SJSA1 (cell line): ENCODE results near the gene DHRS7C. TPM values are rescaled to one million over a fixed set of nuclear protein-coding genes. Genes with fewer than 3 reads are reported as not detected.
A peak's percentile ranks its signal among the peaks of the same experiment; 100 is the strongest.

Experiments
- DNase-seq, 2 experiments: peaks; one replicate each; pipeline ENCODE4 v3.0.0-alpha.2; 2015 to 2020; ENCODE audit warnings: low spot score in 2 of 2, low read depth in 1 of 2
- H3K27ac ChIP-seq: fragments of 250-450 bp; sonication (Bioruptor Pico); 2 replicates; pipeline ENCODE4 v1.5.1; 2020; ENCODE audit warnings: mild to moderate bottlenecking, moderate library complexity
- H3K27me3 ChIP-seq: fragments of 250-450 bp; sonication (Bioruptor Pico); replicated peaks from 2 replicates; pipeline ENCODE4 v1.5.1; 2020; ENCODE audit warnings: mild to moderate bottlenecking, moderate library complexity
- H3K36me3 ChIP-seq: fragments of 250-450 bp; sonication (Bioruptor Pico); 2 replicates; pipeline ENCODE4 v1.5.1; 2020; ENCODE audit warnings: mild to moderate bottlenecking
- H3K4me1 ChIP-seq: fragments of 250-450 bp; sonication (Bioruptor Pico); replicated peaks from 2 replicates; pipeline ENCODE4 v1.6.1; 2021; ENCODE audit warnings: mild to moderate bottlenecking
- H3K4me3 ChIP-seq: fragments of 250-450 bp; sonication (Bioruptor Pico); 2 replicates; pipeline ENCODE4 v1.5.1; 2020; ENCODE audit warnings: mild to moderate bottlenecking
- H3K9me3 ChIP-seq: fragments of 250-450 bp; sonication (Bioruptor Pico); replicated peaks from 2 replicates; pipeline ENCODE4 v1.5.1; 2020; ENCODE audit warnings: mild to moderate bottlenecking
- total RNA-seq: library from RNA; depleted of rRNA; stranded (reverse); fragments of >200 nt; shearing (Covaris generic); gene quantifications from 2 replicates; pipeline ENCODE4 v1.2.3, GENCODE V29; 2014; rRNA removed

DHRS7C gene
- not detected in 2 replicates for total RNA-seq

GRCh38 chr17:9790889-9791876 lies at the start of gene DHRS7C:
DHRS7C (minus strand) TSS chr17:9791592; CDS start chr17:9791284, 308 bp downstream.
- no peaks in the 10 kb centered on the region for H3K27me3 ChIP-seq
- no peaks in the 10 kb centered on the region for H3K4me1 ChIP-seq
- no peak within 1 kb of the TSS for H3K27ac ChIP-seq
- no peaks in the 10 kb centered on the region for H3K36me3 ChIP-seq
- no peaks in the 10 kb centered on the region for H3K9me3 ChIP-seq
- DNase-seq, result no peak
- no peak within 1 kb of the TSS for H3K4me3 ChIP-seq

DNA sequence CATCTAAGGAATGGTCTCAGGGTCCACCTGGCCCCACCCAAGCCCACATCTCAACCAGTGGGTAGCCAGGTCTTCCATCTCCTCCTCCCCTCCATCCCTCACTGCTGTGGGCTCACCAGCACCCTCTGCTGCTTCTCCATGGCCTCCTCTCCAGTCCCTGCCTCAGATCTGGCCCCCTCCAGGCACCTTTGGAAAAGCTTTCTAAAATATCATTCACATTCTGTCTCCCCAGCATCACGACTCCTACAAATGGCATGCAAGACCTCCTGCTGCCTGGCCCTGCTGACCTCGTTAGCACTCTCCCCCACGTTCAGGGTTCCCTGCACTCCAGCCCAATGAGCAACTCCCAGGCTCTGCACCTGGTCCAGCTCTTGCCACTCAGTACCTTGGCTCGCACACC lies 48.0 kb upstream of the DHRS7C start:
- DNase-seq, result no peak

GRCh38 chr17:9837551-9838471 lies 46.4 kb upstream of the DHRS7C start:
- H3K9me3 ChIP-seq, result no peaks in the 10 kb centered on the region
- H3K27me3 ChIP-seq, result no peaks in the 10 kb centered on the region
- H3K4me3 ChIP-seq, result no peak overlapping the region
- DNase-seq, result peak in 1 of 2 experiments; percentile 57
- no peaks in the 10 kb centered on the region for H3K36me3 ChIP-seq
- peak overlapping the region; percentile 93 for H3K27ac ChIP-seq
- peaks cover 43% of the 10 kb centered on the region for H3K4me1 ChIP-seq

More for the DNA sequence above, 48.0 kb upstream of the DHRS7C start:
- H3K4me1 ChIP-seq, result peaks cover 43% of the 10 kb centered on the region
- H3K4me3 ChIP-seq, result no peak overlapping the region
- H3K36me3 ChIP-seq, result no peaks in the 10 kb centered on the region
- no peaks in the 10 kb centered on the region for H3K9me3 ChIP-seq
- no peaks in the 10 kb centered on the region for H3K27me3 ChIP-seq
- no peak overlapping the region for H3K27ac ChIP-seq

DNA sequence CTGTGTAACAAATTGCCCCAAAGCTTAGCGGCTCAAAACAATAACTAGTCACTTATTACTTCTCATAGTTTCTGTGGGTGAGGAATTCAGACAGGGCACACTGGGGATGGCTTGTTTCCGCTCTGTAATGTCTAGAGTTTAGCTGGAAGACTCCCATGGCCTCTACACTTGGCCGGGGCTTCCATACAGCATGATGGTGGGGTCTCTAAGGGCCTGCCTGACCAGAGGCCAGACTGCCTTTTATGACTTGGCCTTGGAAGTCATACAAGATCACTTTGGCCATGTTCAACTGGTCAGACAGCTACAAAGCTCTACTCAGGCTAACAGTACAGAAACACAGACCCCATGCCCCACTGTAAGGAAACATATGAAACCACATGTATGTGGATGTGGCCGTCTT lies 42.5 kb upstream of the DHRS7C start:
- H3K27me3 ChIP-seq, result no peaks in the 10 kb centered on the region
- H3K27ac ChIP-seq, result no peak overlapping the region
- no peak for DNase-seq
- no peaks in the 10 kb centered on the region for H3K36me3 ChIP-seq
- H3K4me1 ChIP-seq, result peaks cover 32% of the 10 kb centered on the region
- H3K4me3 ChIP-seq, result no peak overlapping the region
- H3K9me3 ChIP-seq, result no peaks in the 10 kb centered on the region

- Histone ChIP-seq H3K27me3 (no peaks in the 10 kb centered on the region), H3K4me1 (peaks cover 10% of the 10 kb centered on the region), H3K9me3 (no peaks in the 10 kb centered on the region), H3K4me3 (no peak overlapping the region), H3K36me3 (no peaks in the 10 kb centered on the region), H3K27ac (no peak overlapping the region)
- no peak for DNase-seq
These were observed 39.3 kb upstream of the DHRS7C start for GRCh38 chr17:9830711-9831110.

DNA sequence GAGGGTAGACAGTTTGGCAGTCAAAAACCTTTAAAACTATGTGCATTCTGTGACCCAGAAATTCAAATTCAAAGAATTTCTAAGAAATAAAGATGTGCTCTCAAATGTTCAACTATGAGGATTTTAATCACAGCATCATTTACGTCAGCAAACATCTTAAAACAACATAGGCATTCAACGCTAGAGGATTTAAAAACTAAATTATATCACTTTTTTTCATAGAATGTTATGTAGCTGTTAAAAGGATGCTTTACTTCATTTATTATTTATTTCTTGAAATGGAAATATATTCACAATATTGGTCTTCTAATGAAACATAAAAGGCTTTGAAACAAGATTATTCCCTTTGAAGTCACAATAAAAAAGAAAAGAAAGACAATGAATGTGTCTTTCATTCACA lies 38.0 kb upstream of the DHRS7C start:
- Histone ChIP-seq H3K4me1 (peaks cover 6% of the 10 kb centered on the region; the same call in 1 of the 2 replicates), H3K4me3 (no peak overlapping the region), H3K27ac (no peak overlapping the region), H3K27me3 (no peaks in the 10 kb centered on the region), H3K36me3 (no peaks in the 10 kb centered on the region), H3K9me3 (no peaks in the 10 kb centered on the region)
- no peak for DNase-seq

DNA sequence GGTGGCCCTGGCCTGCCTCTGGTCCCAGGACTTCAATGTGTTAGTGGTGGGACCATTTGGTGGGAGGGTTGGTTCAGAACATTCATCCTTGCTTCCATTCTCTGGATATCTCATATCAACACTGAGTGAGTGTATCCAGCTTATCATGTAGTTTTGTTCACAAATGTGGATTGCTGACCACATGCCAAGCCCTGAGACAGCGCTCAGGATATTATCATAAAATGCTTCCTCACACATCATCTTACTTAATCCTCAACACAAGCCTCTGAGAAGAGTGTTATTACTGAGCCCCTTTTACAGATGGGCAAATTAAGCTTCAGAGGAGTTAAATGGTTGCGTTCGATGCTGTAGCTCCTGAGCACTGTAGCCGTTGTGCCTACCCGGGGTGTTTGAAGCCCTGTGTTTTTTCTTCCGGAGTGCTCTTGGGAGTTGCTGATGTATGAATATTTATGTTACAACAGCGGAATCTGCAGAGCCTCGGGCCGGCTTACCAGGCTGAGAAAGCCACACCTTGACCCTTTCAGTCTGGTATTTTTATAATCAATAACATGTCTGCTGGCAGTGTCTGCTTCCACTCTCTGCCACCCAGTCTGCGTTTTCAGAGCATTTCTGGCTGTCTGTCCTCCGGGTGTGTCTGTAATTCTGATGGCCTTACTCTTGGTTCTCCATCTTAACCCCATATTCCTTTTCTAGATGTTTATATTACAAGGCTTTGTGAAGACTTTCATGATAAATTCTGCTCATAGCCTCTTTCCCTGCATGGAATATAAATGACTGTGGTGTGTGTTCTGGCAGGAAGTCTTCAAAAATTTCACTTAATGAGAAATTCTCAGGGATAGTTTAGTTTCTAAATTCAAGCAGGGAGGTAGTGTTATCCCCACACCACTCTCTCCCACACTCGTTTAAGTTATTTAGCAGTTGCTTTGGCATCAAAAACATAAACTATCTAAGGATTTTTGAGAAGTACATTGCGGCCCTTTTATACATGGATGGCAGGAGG lies 37.2 kb upstream of the DHRS7C start:
- H3K27ac ChIP-seq, result no peak overlapping the region
- DNase-seq, result peak in 1 of 2 experiments; percentile 17

DNA sequence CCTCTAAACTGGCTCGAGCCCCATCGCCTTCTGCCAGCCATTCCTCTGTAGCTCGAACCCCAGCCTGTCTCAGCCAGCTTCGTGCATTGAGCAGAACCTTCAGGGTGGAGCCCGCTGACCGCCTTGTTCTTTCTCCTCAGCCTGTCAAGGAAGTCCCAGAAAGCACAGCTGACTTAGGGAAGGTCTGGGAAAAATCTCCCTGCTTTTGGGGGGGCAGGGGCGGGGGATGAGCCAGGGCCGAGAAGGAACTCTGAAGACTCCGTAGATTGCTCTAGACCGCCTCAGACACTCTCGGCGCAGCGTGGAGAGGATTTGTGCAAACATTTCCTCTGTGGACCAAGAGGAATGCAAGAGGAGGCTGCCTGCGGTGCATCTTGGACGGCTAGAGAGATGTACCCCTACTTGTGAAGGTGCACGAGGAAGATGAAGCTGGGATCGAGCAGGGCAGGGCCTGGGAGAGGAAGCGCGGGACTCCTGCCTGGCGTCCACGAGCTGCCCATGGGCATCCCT lies 34.3 kb upstream of the DHRS7C start, which contains the start of gene GLP2R:
Gene GLP2R (plus strand): TSS at position 284 of the 510 bp plus-strand sequence. CDS start 140 bp downstream, at position 424.
- Histone ChIP-seq H3K27me3 (no peaks in the 10 kb centered on the region), H3K4me3 (no peak within 1 kb of the TSS), H3K9me3 (no peaks in the 10 kb centered on the region), H3K27ac (no peak within 1 kb of the TSS), H3K4me1 (peaks cover 6% of the 10 kb centered on the region; the same call in 1 of the 2 replicates), H3K36me3 (no peaks in the 10 kb centered on the region)
- no peak for DNase-seq

More for the DNA sequence above, 37.2 kb upstream of the DHRS7C start:
- Histone ChIP-seq H3K36me3 (no peaks in the 10 kb centered on the region), H3K4me1 (peaks cover 6% of the 10 kb centered on the region; the same call in 1 of the 2 replicates), H3K27me3 (no peaks in the 10 kb centered on the region), H3K4me3 (no peak overlapping the region), H3K9me3 (no peaks in the 10 kb centered on the region)

DNA sequence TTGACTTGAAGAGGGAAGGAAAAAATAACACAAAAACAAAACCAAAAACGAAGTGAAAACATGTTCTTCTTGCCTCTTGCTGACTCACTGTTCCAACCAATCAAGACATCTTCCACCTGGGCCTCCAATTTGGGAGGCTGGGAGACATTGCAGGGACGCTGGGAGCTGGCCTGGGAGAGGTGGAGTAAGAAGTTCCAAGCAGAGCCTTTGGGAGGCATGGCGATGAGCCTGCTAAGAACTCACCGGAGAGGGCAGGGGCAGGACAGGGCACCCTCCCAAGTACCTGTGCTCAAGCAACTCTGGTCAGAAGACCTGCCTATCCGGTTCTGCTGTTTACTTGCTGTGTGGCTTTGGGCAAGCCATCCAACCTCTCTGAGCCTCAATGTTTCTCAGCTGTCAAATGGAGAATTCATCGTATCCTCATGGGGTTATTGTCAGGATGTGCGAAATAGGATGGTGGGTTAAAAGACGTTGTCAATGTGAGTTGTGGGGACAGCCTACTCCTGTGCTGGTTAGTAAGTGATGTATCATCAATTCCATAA lies 33.5 kb upstream of the DHRS7C start:
- H3K4me1 ChIP-seq, result peaks cover 6% of the 10 kb centered on the region; the same call in 1 of the 2 replicates
- DNase-seq, result no peak
- no peak overlapping the region for H3K4me3 ChIP-seq
- no peak overlapping the region for H3K27ac ChIP-seq
- H3K27me3 ChIP-seq, result no peaks in the 10 kb centered on the region
- no peaks in the 10 kb centered on the region for H3K36me3 ChIP-seq
- no peaks in the 10 kb centered on the region for H3K9me3 ChIP-seq

DNA sequence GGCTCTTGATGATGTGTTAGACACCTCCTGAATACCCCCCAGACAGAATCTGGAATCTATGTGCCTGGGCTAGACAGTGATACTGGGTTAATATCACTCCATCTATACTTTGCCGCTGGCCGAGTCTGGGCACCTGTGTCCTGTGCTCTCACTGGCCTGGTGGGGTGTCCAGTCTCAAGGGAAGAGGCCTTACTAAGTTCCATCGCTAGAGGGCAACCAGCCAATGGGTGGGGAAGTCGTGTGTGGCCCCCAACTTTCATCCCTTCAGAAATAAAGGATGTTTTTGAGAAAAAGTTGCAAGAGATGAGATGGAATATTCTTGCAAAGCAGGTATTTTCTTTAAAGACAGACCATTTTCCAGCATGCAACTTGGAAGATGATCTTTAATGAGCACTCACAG lies 32.7 kb upstream of the DHRS7C start:
- no peak overlapping the region for H3K4me3 ChIP-seq
- no peaks in the 10 kb centered on the region for H3K36me3 ChIP-seq
- peaks cover 6% of the 10 kb centered on the region; the same call in 1 of the 2 replicates for H3K4me1 ChIP-seq
- no peaks in the 10 kb centered on the region for H3K27me3 ChIP-seq
- H3K9me3 ChIP-seq, result no peaks in the 10 kb centered on the region
- no peak for DNase-seq
- H3K27ac ChIP-seq, result no peak overlapping the region

- no peaks in the 10 kb centered on the region for H3K27me3 ChIP-seq
- no peaks in the 10 kb centered on the region for H3K36me3 ChIP-seq
- no peaks in the 10 kb centered on the region for H3K4me1 ChIP-seq
- H3K9me3 ChIP-seq, result no peaks in the 10 kb centered on the region
- no peak for DNase-seq
- H3K4me3 ChIP-seq, result no peak within 1 kb of the TSS
- H3K27ac ChIP-seq, result no peak within 1 kb of the TSS
These were observed 30.5 kb upstream of the DHRS7C start, which contains the start of gene GSG1L2 for GRCh38 chr17:9821921-9822320. GSG1L2 (minus strand) TSS chr17:9822079; CDS start chr17:9822071, 8 bp downstream.

- Histone ChIP-seq H3K4me1 (no peaks in the 10 kb centered on the region), H3K4me3 (no peak overlapping the region), H3K9me3 (no peaks in the 10 kb centered on the region), H3K36me3 (no peaks in the 10 kb centered on the region), H3K27ac (no peak overlapping the region), H3K27me3 (no peaks in the 10 kb centered on the region)
- DNase-seq, result no peak
These were observed 29.1 kb upstream of the DHRS7C start for GRCh38 chr17:9820448-9820847.
